ENCODE data around the gene PLEKHA6.

PLEKHA6 gene

DNA sequence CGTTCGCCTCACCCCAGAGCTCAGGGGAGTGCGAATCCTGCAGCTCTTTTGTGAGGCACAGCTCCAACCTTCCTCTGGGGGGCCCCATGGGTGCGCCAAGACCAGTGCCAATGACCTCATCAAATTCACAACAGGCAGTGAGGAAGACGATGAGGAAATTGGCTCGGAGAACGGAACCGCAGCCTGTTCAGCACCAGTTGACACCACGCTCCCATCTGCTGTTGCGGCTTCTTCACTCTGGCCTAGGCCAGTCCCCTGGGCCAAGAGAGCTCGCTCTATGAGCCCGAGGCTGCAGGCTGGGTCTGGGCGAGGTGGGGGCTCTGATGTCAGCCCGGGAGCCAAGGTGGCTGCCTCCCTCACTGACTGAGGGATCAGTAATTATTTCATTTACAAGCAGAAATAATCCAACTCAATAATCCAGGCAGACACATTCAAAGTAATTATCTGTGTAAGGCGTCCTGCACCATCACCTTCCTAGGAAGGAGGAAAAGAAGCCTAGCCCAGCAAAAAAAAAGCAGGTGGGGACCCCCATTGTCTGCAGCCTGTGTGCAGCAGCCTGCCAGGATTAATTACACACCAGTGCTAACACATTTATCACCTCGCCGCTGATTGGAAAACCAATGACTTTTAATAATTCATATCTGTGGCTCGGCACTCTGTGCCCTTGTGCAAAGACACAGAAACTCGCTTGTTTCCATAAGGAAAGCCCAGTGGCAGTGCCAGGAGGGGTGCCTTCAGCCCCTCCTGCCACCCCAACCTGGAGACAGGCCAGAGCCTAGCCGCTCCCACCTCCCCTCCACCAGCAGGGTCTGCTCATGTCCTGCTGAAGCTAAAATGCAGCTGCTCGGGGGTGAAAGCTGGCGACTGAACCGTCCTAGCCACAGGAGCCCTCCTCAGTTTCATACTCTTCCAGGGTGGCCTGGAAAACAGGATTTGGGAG, 1.9 kb downstream of the PLEKHA6 start:
- DNase-seq (ENCODE audit: low read depth in 2 of 2), result no peak

DNA sequence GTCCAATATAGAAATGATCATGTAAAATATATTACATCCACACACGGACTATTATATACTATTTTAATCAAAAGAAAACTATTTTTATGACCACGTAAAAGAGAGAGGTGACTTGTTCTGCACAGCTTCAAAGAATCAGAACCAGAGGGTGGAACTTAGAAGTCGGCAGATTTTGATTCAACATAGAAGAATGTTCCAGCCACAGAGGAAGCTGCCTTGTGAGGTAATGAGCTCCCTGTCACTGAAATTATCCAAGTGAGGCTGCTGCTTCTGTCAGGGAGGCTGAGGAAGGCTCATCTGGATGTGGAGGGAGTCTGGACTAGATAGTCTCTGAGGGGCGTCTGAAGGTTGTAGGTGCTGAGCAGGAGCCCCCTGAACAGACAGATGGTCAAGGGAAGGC, 2.7 kb downstream of the PLEKHA6 start:
- no peak for DNase-seq (ENCODE audit: low read depth in 2 of 2)

DNA sequence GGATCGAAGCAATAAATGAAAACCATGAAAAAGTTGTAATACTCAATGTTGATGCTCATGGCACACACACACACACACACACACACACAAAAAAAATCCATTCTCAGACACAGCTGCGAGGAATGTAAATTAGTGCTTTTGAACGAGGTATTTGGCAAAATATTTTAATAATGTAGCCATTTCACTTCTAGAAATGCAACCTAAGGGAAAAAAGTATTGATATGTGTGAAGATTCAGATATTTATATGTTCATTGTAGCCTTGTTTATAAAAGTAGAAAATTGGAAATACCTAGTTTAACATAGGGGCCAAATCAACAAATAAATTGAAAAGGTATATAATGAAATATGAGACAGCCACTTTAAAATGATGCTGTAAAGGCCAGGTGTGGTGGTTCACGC, 3.8 kb downstream of the PLEKHA6 start:
- DNase-seq (ENCODE audit: low read depth in 2 of 2), result no peak

DNA sequence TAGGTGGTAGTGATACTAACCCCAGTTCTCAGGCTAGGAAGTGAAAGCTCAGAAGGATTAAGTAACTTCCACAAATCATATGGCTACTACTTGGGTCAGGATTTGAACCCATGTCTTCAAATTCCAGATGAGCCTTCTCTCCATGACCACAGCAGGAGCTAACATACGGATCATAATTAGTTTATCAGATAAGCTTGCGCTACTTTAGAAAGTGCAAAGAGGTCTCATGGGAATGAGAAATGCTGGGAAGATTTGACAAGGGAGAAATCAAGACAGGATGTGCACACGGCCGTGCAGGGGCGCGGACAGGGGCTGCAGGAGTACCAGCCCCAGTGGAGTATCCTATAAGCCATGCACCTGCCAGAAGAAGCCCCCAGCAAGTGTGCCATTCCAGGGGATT, 5.2 kb downstream of the PLEKHA6 start:
- DNase-seq (ENCODE audit: low read depth in 2 of 2), result no peak

GRCh38 chr1:204353213-204353910, 6.4 kb downstream of the PLEKHA6 start:
- DNase-seq (ENCODE audit: low read depth in 2 of 2), result no peak

DNA sequence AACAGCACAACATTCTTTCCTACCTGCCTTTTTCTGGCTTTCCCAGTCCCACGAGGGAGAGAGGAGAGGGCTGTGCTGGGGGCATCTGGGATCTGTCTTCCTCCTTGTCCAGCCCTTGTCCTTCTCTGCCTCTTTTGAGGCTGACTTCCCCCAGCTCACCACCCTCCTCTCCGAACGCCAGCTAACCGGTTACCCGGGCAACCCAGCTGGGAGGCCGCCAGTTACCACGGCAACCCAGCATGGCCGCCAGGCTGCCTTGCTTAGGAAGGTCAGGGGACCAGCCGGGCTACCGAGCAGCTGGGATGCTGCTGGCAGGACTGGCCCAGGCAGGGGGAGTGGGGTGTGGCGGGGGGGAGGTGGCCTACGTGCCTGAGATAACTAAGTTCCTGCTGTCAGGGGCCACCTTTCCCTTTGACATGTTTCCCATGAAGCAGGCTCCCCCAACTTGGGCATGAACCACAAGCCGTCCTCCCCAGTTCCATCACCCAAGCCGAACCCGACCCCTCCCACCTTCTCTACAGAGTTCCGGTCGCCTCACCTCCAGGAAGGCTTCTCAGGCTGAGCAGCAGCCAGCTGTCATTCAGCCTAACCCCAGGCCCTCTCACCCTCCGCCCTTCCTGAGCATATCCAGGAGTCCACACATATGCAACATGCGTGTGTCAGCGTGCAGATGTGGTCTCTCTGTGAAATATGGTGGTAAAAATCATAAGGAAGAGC, 8.7 kb downstream of the PLEKHA6 start:
- no peak for DNase-seq (ENCODE audit: low read depth in 2 of 2)

GRCh38 chr1:204350312-204350711, 9.4 kb downstream of the PLEKHA6 start:
- no peak for DNase-seq (ENCODE audit: low read depth in 2 of 2)

DNA sequence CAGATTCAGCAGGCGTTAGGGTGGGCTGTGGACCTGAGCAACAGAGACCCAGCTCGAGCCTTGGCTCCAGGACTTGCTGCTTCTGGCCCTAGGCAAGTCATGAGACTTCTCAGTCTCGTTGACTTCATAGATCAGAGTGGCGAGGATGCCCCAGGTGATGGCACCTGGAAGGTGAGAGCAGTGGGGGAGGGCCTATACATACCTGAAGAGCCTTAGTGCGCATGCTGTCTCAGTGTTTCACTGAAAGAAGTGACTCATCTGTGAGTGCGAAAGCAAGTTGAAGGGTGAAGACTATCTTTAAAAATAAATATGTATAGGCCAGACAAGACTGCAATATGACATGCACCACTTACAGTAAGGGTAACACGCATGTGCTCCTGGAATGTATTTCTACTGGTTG, 10.1 kb downstream of the PLEKHA6 start:
- DNase-seq (ENCODE audit: low read depth in 2 of 2), result no peak

GRCh38 chr1:204348722-204349121, 11.0 kb downstream of the PLEKHA6 start:
- no peak for DNase-seq (ENCODE audit: low read depth in 2 of 2)

DNA sequence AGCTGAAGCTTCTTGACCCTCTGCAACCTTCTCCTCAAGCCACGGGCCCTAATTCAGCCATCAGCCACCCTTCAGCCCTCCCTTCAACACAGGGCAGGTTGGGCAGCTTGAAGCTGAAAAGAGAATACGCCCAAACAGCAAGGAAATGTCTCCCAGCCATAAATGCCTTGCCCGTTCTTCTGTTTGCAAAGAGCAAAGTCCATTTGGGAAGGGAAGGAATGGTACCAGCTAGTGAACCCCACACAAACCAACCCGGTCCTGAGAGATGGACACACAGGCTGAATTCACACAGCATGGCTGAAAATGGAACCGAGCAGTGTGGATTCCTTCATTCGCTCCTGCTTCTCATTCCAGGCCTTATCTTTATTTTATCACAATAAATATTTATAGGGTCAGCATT, 11.5 kb downstream of the PLEKHA6 start:
- DNase-seq (ENCODE audit: low read depth in 2 of 2), result no peak

DNA sequence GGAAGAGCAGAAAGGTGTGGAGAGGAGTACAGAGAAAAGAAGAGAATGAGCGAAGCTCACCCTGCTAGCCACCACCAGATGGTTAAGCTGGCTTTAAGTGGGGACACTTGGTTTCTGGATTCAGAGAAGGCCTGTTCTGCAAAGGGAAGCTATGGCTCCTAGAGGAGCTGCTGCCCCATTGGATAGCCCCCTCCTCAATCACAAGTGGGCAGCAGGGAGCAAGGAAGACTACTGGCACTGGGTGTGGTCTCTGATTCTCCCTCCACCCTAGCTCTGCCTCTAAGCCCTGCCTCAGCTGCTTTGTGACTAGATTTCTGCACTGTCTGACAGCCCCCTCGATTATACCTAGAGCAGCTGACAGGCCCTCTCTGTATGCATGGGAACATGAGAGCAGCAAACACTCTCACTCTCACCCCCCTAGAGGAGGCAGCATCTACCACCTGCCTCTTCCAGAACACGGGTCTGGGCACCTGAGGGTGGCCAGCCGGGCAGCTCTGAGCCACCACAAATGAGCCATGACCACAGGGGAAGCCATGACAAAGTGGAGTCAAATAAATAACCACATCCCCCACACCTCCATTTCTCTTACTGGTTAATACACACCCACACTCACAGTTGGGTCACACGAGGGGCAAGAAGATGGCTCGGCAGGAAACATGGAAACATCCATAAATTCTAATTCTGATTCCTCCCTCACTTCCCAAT, 13.6 kb downstream of the PLEKHA6 start:
- no peak for DNase-seq (ENCODE audit: low read depth in 2 of 2)

GRCh38 chr1:204345438-204345841, 14.3 kb downstream of the PLEKHA6 start:
- no peak for DNase-seq (ENCODE audit: low read depth in 2 of 2)

GRCh38 chr1:204344665-204345355, 14.9 kb downstream of the PLEKHA6 start:
- no peak for DNase-seq (ENCODE audit: low read depth in 2 of 2)

DNA sequence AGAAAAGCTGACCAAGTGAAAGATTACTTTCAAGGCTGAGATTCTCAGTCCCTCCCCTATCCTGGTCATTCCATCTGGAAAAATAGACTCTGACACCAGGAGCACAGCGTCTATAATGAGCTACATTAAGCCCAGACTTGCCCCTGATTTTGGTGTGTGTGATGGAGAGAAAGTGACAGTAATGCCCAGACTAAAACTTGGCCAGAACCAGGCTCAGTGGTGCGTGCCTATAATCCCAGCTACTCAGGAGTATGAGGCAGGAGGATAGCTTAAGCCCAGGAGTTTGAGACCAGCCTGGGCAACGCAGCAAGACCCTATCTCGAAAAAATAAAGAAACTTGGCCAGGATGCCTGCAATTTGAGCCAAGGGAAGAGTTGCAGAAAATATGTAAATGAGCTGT, 15.9 kb downstream of the PLEKHA6 start:
- no peak for DNase-seq (ENCODE audit: low read depth in 2 of 2)

- no peak for DNase-seq (ENCODE audit: low read depth in 2 of 2)
Observed at GRCh38 chr1:204343247-204343646, 16.5 kb downstream of the PLEKHA6 start.

DNA sequence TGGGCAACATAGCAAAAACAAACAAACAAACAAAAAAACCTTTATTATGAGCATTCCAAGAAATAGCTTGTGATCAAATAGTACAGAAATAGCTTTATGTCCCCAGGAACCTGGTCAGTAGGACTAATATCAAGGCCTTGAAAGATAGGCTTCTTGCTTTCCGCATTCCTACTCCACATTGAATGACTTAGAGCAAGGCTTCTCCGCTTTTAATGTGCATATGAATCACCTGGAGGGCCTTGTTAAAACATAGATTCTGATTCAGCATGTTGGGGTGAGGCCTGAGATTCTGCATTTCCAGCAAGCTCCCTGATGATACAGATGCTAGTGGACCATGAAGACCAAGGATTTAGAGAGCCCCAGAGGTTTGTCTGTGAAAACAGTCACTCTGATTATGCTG, 17.4 kb downstream of the PLEKHA6 start:
- DNase-seq (ENCODE audit: low read depth in 2 of 2), result no peak

GRCh38 chr1:204341380-204341779, 18.3 kb downstream of the PLEKHA6 start:
- DNase-seq (ENCODE audit: low read depth in 2 of 2), result no peak

- DNase-seq (ENCODE audit: low read depth in 2 of 2), result no peak
Observed at GRCh38 chr1:204340081-204340889, 19.4 kb downstream of the PLEKHA6 start.

- DNase-seq (ENCODE audit: low read depth in 2 of 2), result no peak
Observed at GRCh38 chr1:204339541-204339940, 20.2 kb downstream of the PLEKHA6 start.

DNA sequence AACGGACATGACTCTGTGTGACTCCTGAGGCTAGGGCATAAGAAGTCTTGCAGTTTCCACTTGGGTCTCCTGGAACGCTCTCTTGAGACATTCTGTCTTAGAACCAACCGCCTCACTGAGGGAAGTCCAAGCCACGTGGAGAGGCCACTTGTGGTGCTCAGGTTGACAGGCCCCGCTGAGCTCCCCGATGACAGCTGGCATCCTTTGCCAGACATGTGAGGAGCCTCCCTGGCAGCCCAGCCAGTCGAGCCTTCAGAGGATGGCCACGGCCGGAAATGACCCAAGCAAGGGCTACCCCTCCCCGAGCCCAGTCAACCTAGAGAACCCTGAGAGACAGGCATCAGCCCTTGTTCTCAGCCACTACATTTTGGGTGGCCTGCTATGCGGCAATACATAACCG, 20.7 kb downstream of the PLEKHA6 start:
- no peak for DNase-seq (ENCODE audit: low read depth in 2 of 2)
